NCI-H1105 treated with DMSO at 0.1 percent for 48 hours (cell line): ENCODE data around the gene PTGFRN.
"Not testable (repeated sequence)": the region's sequence is repeated elsewhere in the genome, so short reads cannot be mapped to it uniquely, and the experiment has no call there.

Experiments used
- DNase-seq: peaks from one replicate; lab custom pipeline; 2025; lab: John Stamatoyannopoulos, UW

The PTGFRN gene

DNA sequence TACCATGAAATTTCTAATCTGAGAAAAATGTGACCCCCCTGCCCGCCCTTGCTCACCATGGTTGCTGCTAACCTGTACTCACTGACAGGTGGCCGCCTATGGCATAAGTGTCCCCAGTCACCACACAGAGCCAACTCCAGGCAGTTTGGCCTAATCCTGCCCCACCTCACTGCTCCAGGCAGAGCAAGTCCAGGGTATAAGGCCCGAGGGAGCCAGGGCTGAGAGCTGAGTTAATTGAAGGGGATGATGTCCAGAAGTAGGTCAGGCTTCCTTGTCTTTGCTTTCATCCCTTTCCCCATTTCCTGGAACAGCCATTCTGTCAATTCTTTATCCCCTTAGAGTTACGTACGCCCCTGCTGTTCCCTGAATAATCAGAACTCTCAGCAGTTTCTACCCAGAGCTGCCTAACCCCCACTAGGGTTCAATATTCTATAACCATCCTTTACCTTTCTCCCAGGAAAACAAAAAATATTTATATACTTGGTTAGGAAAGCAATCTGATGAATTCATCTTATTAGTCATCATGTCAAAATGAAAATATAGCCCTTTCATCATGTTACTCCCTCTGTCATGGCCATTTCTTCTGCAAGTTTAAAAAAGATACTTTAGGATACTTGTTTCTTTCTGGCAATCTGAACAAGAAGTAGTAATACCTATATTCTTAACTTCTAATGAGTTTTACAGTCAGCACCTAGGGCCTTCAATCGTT, 62.4 kb downstream of the PTGFRN start:
- DNase-seq: no peak

GRCh38 chr1:116972674-116973030, 62.9 kb downstream of the PTGFRN start:
- DNase-seq: no peak

DNA sequence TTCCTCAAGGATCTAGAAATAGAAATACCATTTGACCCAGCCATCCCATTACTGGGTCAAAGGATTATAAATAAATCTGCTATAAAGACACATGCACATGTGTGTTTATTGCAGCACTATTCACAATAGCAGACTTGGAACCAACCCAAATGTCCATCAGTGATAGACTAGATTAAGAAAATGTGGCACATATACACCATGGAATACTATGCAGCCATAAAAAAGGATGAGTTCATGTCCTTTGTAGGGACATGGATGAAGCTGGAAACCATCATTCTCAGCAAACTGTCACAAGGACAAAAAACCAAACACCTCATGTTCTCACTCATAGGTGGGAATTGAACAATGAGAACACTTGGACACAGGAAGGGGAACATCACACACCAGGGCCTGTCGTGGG, 70.6 kb downstream of the PTGFRN start:
- DNase-seq: not testable (repeated sequence)

- DNase-seq: no peak
Measured at GRCh38 chr1:116981521-116982037, 71.9 kb downstream of the PTGFRN start.

DNA sequence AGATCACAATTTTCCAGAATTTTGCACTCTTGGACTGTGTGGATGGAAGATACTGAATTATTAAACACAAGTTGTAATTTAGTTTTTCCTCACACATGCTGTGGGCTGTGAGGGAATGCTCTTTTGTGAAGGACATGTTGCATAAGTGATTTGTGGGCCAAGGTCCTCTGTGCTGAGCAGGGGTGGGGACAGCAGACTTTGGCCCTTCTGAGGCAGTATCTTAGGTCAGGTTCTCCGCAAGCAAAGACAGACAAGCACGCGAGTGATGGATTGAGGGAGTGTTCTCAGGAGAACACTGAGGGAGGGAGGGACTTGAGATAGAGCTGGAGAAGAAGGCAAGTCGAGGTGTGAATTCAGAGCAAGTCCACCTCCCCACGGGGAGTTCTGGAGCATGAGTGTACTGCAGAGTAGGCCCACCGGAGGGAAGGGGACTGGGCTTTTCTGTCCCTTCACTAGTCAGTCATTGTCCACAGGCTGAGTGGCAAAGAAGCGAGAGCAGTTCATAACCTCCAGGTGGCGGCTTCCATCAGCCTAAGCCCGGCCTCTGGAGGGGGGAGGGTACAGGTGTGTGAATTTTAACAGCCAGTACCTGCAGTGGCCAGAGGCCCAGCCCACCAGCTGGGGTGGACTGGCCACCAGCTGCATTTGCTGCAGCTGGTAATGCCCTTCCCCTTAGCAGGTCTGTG, 72.7 kb downstream of the PTGFRN start:
- DNase-seq: no peak

- DNase-seq: no peak
Measured at GRCh38 chr1:116983112-116983511, 73.4 kb downstream of the PTGFRN start.

GRCh38 chr1:116983678-116984077, 74.0 kb downstream of the PTGFRN start:
- no peak for DNase-seq

GRCh38 chr1:116984406-116985160, 74.9 kb downstream of the PTGFRN start:
- DNase-seq: no peak

- no peak for DNase-seq
Measured at GRCh38 chr1:116986421-116987255, 76.9 kb downstream of the PTGFRN start.

DNA sequence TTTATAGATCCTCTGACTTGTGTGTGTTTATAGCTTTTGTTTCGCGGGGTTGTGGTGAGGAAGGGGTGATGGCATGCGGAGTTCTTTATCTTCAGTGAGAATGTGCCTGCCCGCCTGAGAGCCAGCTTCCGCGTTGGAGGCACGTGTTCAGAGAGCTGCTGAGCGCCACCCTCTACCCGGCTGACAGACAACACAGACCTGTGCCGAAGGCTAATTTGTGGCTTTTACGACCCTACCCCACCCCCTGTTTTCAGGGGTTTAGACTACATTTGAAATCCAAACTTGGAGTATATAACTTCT, 77.5 kb downstream of the PTGFRN start:
- no peak for DNase-seq

GRCh38 chr1:116988248-116988647, 78.5 kb downstream of the PTGFRN start:
- no peak for DNase-seq

- DNase-seq: no peak
Measured at GRCh38 chr1:116988908-116989307, 79.2 kb downstream of the PTGFRN start.

DNA sequence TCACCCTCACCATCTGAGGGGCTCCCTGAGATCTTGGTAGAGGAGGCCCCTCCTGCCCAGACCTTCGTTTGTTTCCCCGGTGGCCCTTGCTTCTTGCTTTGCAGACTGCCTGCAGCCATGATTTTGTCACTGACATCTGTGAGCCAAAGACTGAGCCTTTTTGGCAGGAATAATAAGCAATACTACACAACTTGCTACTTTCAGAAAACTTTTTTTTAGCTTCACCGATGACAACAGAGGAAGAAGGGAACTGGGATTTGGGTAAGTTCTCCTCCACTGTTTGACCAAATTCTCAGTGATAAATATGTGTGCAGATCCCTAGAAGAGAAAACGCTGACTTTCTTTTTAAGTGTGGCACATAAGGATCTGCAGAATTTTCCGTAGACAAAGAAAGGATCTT, 80.1 kb downstream of the PTGFRN start:
- DNase-seq: no peak

GRCh38 chr1:116990612-116991151, 81.0 kb downstream of the PTGFRN start:
- no peak for DNase-seq

- no peak for DNase-seq
Measured at GRCh38 chr1:116991171-116991845, 81.6 kb downstream of the PTGFRN start.

- no peak for DNase-seq
Measured at GRCh38 chr1:116991918-116992317, 82.2 kb downstream of the PTGFRN start.

GRCh38 chr1:116993286-116993685, 83.6 kb downstream of the PTGFRN start:
- DNase-seq: no peak

- no peak for DNase-seq
Measured at GRCh38 chr1:116994411-116994810, 84.7 kb downstream of the PTGFRN start.

- DNase-seq: no peak
Measured at GRCh38 chr1:116997066-116997465, 87.3 kb downstream of the PTGFRN start.

GRCh38 chr1:116997636-116998035, 87.9 kb downstream of the PTGFRN start:
- DNase-seq: no peak

DNA sequence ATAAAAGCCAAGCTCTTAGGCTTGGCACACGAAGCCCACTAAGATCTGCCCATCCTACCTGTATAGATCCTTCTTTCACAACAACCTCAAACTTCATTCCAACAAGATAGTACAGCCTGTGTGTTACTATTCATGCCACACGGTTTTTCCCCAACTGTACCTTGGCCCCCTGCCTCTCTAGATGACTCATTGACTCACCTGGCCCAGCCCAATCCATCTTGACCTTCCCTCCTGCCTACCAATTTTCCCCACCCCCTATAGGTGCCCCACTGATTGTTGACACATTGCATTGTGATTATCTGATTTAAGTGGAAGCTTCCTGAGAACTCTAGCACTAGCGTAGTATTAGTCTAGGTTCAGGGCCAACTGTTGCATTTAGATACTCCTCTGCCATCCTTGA, 89.9 kb downstream of the PTGFRN start:
- no peak for DNase-seq
